Bronchial smooth muscle cell (primary cell): ENCODE data around the gene RNF227. TPM values are rescaled to one million over a fixed set of nuclear protein-coding genes. Genes with fewer than 3 reads are reported as not detected.

Experiments
- total RNA-seq: library from RNA; depleted of rRNA; stranded (reverse); fragments of >200 nt; gene quantifications from 2 replicates; pipeline ENCODE4 v1.2.1, GENCODE V29; 2014

Gene RNF227
- total RNA-seq: 1.7 and 2.0 TPM in 2 replicates

DNA sequence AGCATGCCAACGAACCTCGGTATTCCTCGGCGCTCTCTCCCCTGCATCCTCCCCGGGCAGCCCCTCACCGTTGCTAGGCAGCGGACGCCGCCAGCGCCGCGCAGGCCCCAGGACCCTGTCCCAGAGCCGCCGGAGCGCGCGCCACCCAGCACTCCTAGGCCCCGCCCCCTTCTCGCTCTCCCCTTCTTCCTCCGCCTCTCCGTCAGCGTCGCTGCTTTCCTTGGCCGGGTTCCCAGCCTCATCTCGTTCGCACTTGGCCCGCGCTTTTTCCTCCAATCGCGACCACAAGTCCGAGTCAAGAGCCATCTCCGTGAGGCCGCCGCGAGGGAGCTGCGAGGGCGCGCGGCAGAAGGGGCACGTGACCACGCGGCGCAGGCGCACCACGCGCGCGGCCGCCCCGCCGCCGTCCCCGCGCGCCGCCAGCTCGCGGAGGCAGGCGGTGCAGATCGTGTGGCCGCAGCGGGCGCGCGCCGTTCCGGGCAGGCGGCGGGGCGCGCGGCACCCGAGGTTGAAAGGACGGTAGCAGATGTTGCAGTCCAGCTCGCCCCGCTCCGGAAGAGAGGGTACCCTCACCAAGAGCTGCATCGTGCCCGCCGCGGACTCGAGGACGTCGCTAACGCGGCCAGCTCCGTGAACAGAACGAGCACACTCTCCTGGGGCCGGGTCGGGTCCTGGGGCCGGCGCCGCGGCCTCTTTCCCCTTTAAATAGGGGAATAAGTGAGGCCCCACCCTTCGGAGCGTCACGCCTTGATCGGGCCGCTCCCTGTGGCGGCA, at the start of gene RNF227:
Gene RNF227 (minus strand): TSS at position 679 of the 774 bp plus-strand sequence. CDS start 94 bp downstream, at position 585.

GRCh38 chr17:7931709-7932482, 15.8 kb upstream of the RNF227 start, which contains the start of the genes CNTROB and TRAPPC1:
CNTROB (plus strand) TSS chr17:7932206; CDS start chr17:7933080, 874 bp downstream.
TRAPPC1 (minus strand) TSS chr17:7931946; CDS start chr17:7931829, 117 bp downstream.

GRCh38 chr17:7929158-7930023, 13.3 kb upstream of the RNF227 start, which contains the start of gene KCNAB3:
KCNAB3 (minus strand) TSS chr17:7929856; CDS start chr17:7929435, 421 bp downstream.

GRCh38 chr17:7888184-7888920, 27.7 kb downstream of the RNF227 start, which contains the start of gene CHD3:
CHD3 (plus strand) TSS chr17:7888789; CDS start chr17:7889001, 212 bp downstream.

Other genes with a start within 250 kb of the RNF227 start
- 13.1 and 13.7 TPM in 2 replicates for gene TP53, start 228.8 kb downstream of the RNF227 start, total RNA-seq
- 2.7 and 4.6 TPM in 2 replicates for gene WRAP53, start 227.8 kb downstream of the RNF227 start, total RNA-seq
- gene EFNB3, start 211.1 kb downstream of the RNF227 start, total RNA-seq: 0.86 and 0.95 TPM in 2 replicates
- gene DNAH2, start 198.5 kb downstream of the RNF227 start, total RNA-seq: under 0.01 and 0.16 TPM in 2 replicates
- gene KDM6B, start 82.1 kb downstream of the RNF227 start, total RNA-seq: 5.2 and 7.7 TPM in 2 replicates
- 0.16 and 0.26 TPM in 2 replicates for gene TMEM88, start 61.2 kb downstream of the RNF227 start, total RNA-seq
- gene NAA38, start 58.7 kb downstream of the RNF227 start, total RNA-seq: 84.8 and 149 TPM in 2 replicates
- gene CYB5D1, start 58.3 kb downstream of the RNF227 start, total RNA-seq: 7.1 and 11.7 TPM in 2 replicates
- 229 and 439 TPM in 2 replicates for gene CHD3, start 27.5 kb downstream of the RNF227 start, total RNA-seq
- gene KCNAB3, start 13.6 kb upstream of the RNF227 start, total RNA-seq: 0.26 and 0.47 TPM in 2 replicates
- 62.2 and 66.2 TPM in 2 replicates for gene TRAPPC1, start 15.7 kb upstream of the RNF227 start, total RNA-seq
- 17.0 and 21.2 TPM in 2 replicates for gene CNTROB, start 15.9 kb upstream of the RNF227 start, total RNA-seq
- under 0.01 and 0.09 TPM in 2 replicates for gene GUCY2D, start 86.3 kb upstream of the RNF227 start, total RNA-seq
- not detected in 2 replicates for gene ALOX15B, start 122.8 kb upstream of the RNF227 start, total RNA-seq
- not detected in 2 replicates for gene ALOX12B, start 171.4 kb upstream of the RNF227 start, total RNA-seq
- under 0.01 TPM in 1 of 2 replicates, not detected in the other for gene ALOXE3, start 202.2 kb upstream of the RNF227 start, total RNA-seq
- gene HES7, start 207.8 kb upstream of the RNF227 start, total RNA-seq: not detected in 2 replicates
- gene PER1, start 236.1 kb upstream of the RNF227 start, total RNA-seq: 3.0 and 3.4 TPM in 2 replicates
- gene VAMP2, start 246.7 kb upstream of the RNF227 start, total RNA-seq: 3.2 and 3.5 TPM in 2 replicates